Effector CD8-positive, alpha-beta T cell (primary cell): ENCODE results near the gene GTPBP3.
"Not testable (repeated sequence)": the region's sequence is repeated elsewhere in the genome, so short reads cannot be mapped to it uniquely, and the experiment has no call there.

Experiments
- DNase-seq: peaks from one replicate; lab custom pipeline; 2025; lab: John Stamatoyannopoulos, UW

Gene GTPBP3

GRCh38 chr19:17341845-17342244 is 4.5 kb downstream of the GTPBP3 start:
- DNase-seq = no peak

GRCh38 chr19:17346109-17346671 is 8.8 kb downstream of the GTPBP3 start:
- DNase-seq = peak; percentile 75

- no peak for DNase-seq
Observed at GRCh38 chr19:17347361-17347760, 10.0 kb downstream of the GTPBP3 start.

GRCh38 chr19:17347877-17348276 is 10.5 kb downstream of the GTPBP3 start:
- no peak for DNase-seq

- no peak for DNase-seq
Observed at GRCh38 chr19:17348700-17349099, 11.3 kb downstream of the GTPBP3 start.

- no peak for DNase-seq
Observed at GRCh38 chr19:17351815-17352435, 14.6 kb downstream of the GTPBP3 start.

- DNase-seq = no peak
Observed at GRCh38 chr19:17352608-17353280, 15.4 kb downstream of the GTPBP3 start.

- no peak for DNase-seq
Observed at GRCh38 chr19:17353386-17353785, 16.0 kb downstream of the GTPBP3 start.

- no peak for DNase-seq
Observed at GRCh38 chr19:17357078-17357666, 19.8 kb downstream of the GTPBP3 start.

- no peak for DNase-seq
Observed at GRCh38 chr19:17357724-17358123, 20.4 kb downstream of the GTPBP3 start.

- no peak for DNase-seq
Observed at GRCh38 chr19:17358395-17358794, 21.0 kb downstream of the GTPBP3 start.

- no peak for DNase-seq
Observed at GRCh38 chr19:17359905-17360800, 22.8 kb downstream of the GTPBP3 start.

GRCh38 chr19:17363852-17364605 is 26.7 kb downstream of the GTPBP3 start:
- not testable (repeated sequence) for DNase-seq

GRCh38 chr19:17365361-17365760 is 28.0 kb downstream of the GTPBP3 start:
- no peak for DNase-seq

GRCh38 chr19:17370026-17370587 is 32.8 kb downstream of the GTPBP3 start:
- no peak for DNase-seq

GRCh38 chr19:17376935-17377600 is 39.7 kb downstream of the GTPBP3 start, which contains the start of gene PLVAP:
Gene PLVAP (minus strand): TSS chr19:17377342. CDS start chr19:17377288, 54 bp downstream.
- DNase-seq = no peak

- DNase-seq = no peak
Observed at GRCh38 chr19:17378271-17378670, 40.9 kb downstream of the GTPBP3 start.

- DNase-seq = no peak
Observed at GRCh38 chr19:17379221-17379631, 41.9 kb downstream of the GTPBP3 start.

GRCh38 chr19:17380426-17381138 is 43.2 kb downstream of the GTPBP3 start:
- DNase-seq = no peak
